ENCODE data around the gene H2BK1. TPM values are rescaled to one million over a fixed set of nuclear protein-coding genes. Genes with fewer than 3 reads are reported as not detected.
A peak's percentile ranks its signal among the peaks of the same experiment; 100 is the strongest.

H2BK1 gene
- total RNA-seq, 1 experiment from 2014 or later, result 0.69 TPM

DNA sequence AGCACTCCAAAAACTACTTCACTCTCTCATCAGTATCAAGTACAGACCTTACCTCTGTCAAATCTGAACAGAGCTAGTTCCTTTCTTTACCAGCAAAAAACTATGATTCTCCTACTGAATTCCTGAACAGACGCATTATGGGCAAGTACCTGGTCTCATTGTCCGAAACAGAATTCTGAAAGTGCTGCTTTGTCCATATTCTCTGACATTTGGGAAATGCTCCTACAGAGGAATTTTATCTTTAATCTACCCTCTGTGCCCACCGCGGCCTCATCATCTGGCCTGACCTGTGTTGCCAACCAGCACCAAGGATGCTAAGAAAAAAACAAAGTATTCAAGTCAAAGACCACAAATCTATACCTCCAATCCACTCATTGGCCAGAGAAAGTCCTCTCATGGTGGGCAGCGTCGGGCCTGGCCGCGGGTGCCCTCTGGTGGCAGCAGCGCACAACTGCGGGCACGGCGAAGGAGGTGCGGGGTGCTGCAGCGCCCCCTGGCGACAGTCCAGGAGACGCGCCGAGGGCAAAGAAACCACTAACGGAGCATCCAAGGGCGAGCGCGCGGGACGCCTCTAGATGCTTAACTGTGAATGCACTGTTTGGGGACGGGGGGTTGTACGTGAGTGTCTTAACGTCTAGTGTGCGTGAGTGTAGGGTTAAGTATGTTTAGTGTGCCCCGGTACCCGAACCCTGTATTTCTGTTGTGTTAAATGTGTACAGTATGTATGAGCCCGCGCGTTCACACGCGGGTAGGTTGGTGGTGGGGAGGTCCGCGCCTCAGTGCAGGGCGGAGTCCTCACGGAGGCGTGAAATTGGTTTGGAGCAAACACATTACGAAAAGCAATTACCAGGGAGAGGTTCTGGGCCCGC lies 37.8 kb downstream of the H2BK1 start:
- Histone ChIP-seq H4K20me1 (ENCODE audit: insufficient read depth) (no peaks in the 10 kb centered on the region), H3K4me3 (replicated peaks in 1 of 2; ENCODE audit: low read depth in 1 of 2, low read length in 2 of 2) (no peak overlapping the region), H3K27me3 (ENCODE audit: insufficient read depth, low read length) (no peaks in the 10 kb centered on the region), H3K4me1 (ENCODE audit: control insufficient read depth in 1 of 2, insufficient read depth in 2 of 2, low read length in 2 of 2) (peaks cover 0 to 5% of the 10 kb centered on the region in 2 experiments; a peak in 1 of 4 replicates), H3K9me3 (ENCODE audit: control insufficient read depth in 1 of 2, insufficient read depth in 1 of 2, low read depth in 1 of 2, low read length in 2 of 2) (peaks cover 0 to 8% of the 10 kb centered on the region in 2 experiments; a peak in 1 of 4 replicates), H3K9me2 (ENCODE audit: insufficient read depth) (no peaks in the 10 kb centered on the region), H3K9ac (ENCODE audit: low read length) (no peak overlapping the region), H3K79me2 (ENCODE audit: insufficient read depth, low read length) (no peaks in the 10 kb centered on the region), H3K36me3 (ENCODE audit: control insufficient read depth in 1 of 2, insufficient read depth in 2 of 2, low read length in 2 of 2) (no peaks in the 10 kb centered on the region), H3K27ac (ENCODE audit: low read depth, low read length) (no peak overlapping the region), H2AFZ (ENCODE audit: low read depth, low read length, poor library complexity, severe bottlenecking) (peak overlapping the region; percentile 95), H3K4me2 (ENCODE audit: low read length) (no peak overlapping the region)
- TF ChIP-seq EZH2 (IDR thresholded peaks at IDR 0.05), result no peak
- TF ChIP-seq, protein P1, sequence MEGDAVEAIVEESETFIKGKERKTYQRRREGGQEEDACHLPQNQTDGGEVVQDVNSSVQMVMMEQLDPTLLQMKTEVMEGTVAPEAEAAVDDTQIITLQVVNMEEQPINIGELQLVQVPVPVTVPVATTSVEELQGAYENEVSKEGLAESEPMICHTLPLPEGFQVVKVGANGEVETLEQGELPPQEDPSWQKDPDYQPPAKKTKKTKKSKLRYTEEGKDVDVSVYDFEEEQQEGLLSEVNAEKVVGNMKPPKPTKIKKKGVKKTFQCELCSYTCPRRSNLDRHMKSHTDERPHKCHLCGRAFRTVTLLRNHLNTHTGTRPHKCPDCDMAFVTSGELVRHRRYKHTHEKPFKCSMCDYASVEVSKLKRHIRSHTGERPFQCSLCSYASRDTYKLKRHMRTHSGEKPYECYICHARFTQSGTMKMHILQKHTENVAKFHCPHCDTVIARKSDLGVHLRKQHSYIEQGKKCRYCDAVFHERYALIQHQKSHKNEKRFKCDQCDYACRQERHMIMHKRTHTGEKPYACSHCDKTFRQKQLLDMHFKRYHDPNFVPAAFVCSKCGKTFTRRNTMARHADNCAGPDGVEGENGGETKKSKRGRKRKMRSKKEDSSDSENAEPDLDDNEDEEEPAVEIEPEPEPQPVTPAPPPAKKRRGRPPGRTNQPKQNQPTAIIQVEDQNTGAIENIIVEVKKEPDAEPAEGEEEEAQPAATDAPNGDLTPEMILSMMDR (IDR thresholded peaks at IDR 0.05 in 2 of 3, conservative IDR thresholded peaks at IDR 0.05 in 1 of 3; ENCODE audit: borderline replicate concordance in 1 of 3, insufficient read depth in 1 of 3, low read depth in 2 of 3, low read length in 2 of 3), result peak; percentile 100
- TF ChIP-seq YY1 (IDR thresholded peaks at IDR 0.05; ENCODE audit: extremely low read depth, insufficient replicate concordance, low read depth, low read length), result peak; percentile 69
- TF ChIP-seq, protein P2, sequence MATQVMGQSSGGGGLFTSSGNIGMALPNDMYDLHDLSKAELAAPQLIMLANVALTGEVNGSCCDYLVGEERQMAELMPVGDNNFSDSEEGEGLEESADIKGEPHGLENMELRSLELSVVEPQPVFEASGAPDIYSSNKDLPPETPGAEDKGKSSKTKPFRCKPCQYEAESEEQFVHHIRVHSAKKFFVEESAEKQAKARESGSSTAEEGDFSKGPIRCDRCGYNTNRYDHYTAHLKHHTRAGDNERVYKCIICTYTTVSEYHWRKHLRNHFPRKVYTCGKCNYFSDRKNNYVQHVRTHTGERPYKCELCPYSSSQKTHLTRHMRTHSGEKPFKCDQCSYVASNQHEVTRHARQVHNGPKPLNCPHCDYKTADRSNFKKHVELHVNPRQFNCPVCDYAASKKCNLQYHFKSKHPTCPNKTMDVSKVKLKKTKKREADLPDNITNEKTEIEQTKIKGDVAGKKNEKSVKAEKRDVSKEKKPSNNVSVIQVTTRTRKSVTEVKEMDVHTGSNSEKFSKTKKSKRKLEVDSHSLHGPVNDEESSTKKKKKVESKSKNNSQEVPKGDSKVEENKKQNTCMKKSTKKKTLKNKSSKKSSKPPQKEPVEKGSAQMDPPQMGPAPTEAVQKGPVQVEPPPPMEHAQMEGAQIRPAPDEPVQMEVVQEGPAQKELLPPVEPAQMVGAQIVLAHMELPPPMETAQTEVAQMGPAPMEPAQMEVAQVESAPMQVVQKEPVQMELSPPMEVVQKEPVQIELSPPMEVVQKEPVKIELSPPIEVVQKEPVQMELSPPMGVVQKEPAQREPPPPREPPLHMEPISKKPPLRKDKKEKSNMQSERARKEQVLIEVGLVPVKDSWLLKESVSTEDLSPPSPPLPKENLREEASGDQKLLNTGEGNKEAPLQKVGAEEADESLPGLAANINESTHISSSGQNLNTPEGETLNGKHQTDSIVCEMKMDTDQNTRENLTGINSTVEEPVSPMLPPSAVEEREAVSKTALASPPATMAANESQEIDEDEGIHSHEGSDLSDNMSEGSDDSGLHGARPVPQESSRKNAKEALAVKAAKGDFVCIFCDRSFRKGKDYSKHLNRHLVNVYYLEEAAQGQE (IDR thresholded peaks at IDR 0.05; ENCODE audit: low read depth), result no peak
- TF ChIP-seq CBX3 (IDR thresholded peaks at IDR 0.05; ENCODE audit: low read depth), result peak; percentile 75
- peak; percentile 34 for TF ChIP-seq TCF7L2 (IDR thresholded peaks at IDR 0.05; ENCODE audit: borderline replicate concordance, extremely low read depth, insufficient read depth, insufficient read length)
- TF ChIP-seq, protein P3, sequence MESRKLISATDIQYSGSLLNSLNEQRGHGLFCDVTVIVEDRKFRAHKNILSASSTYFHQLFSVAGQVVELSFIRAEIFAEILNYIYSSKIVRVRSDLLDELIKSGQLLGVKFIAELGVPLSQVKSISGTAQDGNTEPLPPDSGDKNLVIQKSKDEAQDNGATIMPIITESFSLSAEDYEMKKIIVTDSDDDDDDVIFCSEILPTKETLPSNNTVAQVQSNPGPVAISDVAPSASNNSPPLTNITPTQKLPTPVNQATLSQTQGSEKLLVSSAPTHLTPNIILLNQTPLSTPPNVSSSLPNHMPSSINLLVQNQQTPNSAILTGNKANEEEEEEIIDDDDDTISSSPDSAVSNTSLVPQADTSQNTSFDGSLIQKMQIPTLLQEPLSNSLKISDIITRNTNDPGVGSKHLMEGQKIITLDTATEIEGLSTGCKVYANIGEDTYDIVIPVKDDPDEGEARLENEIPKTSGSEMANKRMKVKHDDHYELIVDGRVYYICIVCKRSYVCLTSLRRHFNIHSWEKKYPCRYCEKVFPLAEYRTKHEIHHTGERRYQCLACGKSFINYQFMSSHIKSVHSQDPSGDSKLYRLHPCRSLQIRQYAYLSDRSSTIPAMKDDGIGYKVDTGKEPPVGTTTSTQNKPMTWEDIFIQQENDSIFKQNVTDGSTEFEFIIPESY (IDR thresholded peaks at IDR 0.05; ENCODE audit: extremely low read depth, insufficient replicate concordance, low read length), result peak; percentile 46
- TF ChIP-seq SP1 (IDR thresholded peaks at IDR 0.05; ENCODE audit: low read depth), result no peak
- TF ChIP-seq ZNF274 (IDR thresholded peaks at IDR 0.05; ENCODE audit: low read depth, low read length), result no peak
- TF ChIP-seq ZFX (IDR thresholded peaks at IDR 0.05), result no peak
- TF ChIP-seq ELF1 (IDR thresholded peaks at IDR 0.05; ENCODE audit: borderline replicate concordance, low read depth), result no peak
- TF ChIP-seq, protein P4, sequence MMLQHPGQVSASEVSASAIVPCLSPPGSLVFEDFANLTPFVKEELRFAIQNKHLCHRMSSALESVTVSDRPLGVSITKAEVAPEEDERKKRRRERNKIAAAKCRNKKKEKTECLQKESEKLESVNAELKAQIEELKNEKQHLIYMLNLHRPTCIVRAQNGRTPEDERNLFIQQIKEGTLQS (IDR thresholded peaks at IDR 0.05), result no peak
- peak; percentile 54; the same call in 1 of the 2 replicates for TF ChIP-seq SRF (IDR thresholded peaks at IDR 0.05; ENCODE audit: low read depth)
- 0 out of 2 replicates have a peak, but pooled peaks have one; percentile 29 for TF ChIP-seq POLR2AphosphoS5 (IDR thresholded peaks at IDR 0.05; ENCODE audit: low read depth, low read length)
- TF ChIP-seq RAD21 (IDR thresholded peaks at IDR 0.05; ENCODE audit: low read depth), result peak; percentile 98
- no peak for TF ChIP-seq JUND (IDR thresholded peaks at IDR 0.05)
- no peak for TF ChIP-seq POLR2A (IDR thresholded peaks at IDR 0.05; ENCODE audit: borderline replicate concordance, extremely low read depth, insufficient read depth, insufficient read length)
- TF ChIP-seq, protein P5, sequence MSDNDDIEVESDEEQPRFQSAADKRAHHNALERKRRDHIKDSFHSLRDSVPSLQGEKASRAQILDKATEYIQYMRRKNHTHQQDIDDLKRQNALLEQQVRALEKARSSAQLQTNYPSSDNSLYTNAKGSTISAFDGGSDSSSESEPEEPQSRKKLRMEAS (IDR thresholded peaks at IDR 0.05), result no peak
- DNase-seq (ENCODE audit: low read depth, low spot score), result peak; percentile 61
- ChIA-PET POLR2A (no interaction called here), RAD21 (ENCODE audit: low non-redundant PET in 1 of 2, low total read pairs in 2 of 2, uncharacterized antibody in 2 of 2, unreplicated experiment in 2 of 2) (no interaction called here), CTCF (interaction anchor here (0.6 kb wide), 1 partner anchor 49 kb away, joined by 4 read pairs; no protein-coding TSS in a partner anchor)
- intact Hi-C loops (cut with micrococcal nuclease), result loop anchor here (1.0 to 5.0 kb wide), 4 partner anchors 48 to 395 kb away; no protein-coding TSS in a partner anchor
- ATAC-seq, result peak; percentile 63
- BruUV-seq (replicated peaks), result no TSS peak

All from HCT116 (cell line).